RWPE1 (cell line): ENCODE data around the gene DEAF1.

Source experiments
- CTCF ChIA-PET: fragments of 350-600 bp; sonication (Branson Sonifier 250); formaldehyde crosslinking; extraction: SDS; loops from one replicate; lab custom pipeline; 2021; lab: Yijun Ruan, JAX
- POLR2A ChIA-PET: fragments of 400-600 bp; formaldehyde crosslinking; extraction: SDS; loops from one replicate; lab custom pipeline; 2020; ENCODE audit warnings: antibody characterized with exemption; ENCODE audit not compliant: low non-redundant PET; lab: Yijun Ruan, JAX
- DNase-seq: peaks from one replicate; pipeline ENCODE4 v3.0.0; 2012; ENCODE audit warnings: low spot score
- H3K27ac ChIP-seq: fragments of 450-650 bp; 2 replicates; pipeline ENCODE4 v1.5.1; 2017
- CTCF ChIP-seq: fragments of 450-650 bp; conservative IDR thresholded peaks from 2 replicates; pipeline ENCODE4 v1.5.1; 2017; ENCODE audit warnings: low read depth, mild to moderate bottlenecking

DEAF1 gene

GRCh38 chr11:697811-698311 lies 2.8 kb upstream of the DEAF1 start:
- ChIA-PET POLR2A (interaction anchor here (0.6 to 1.7 kb wide), 4 partner anchors 9 to 112 kb away, joined by 3 to 4 read pairs (median 4); partner anchors contain the start of gene RPLP2), CTCF (interaction anchor here (0.6 to 3.5 kb wide), 5 partner anchors 9 to 68 kb away, joined by 3 to 18 read pairs (median 4); no protein-coding TSS in a partner anchor)
- TF ChIP-seq CTCF = no peak
- DNase-seq = no peak
- peak overlapping the region; percentile 97 for H3K27ac ChIP-seq

- ChIA-PET POLR2A (interaction anchor here (0.6 to 1.7 kb wide), 5 partner anchors 10 to 113 kb away, joined by 3 to 4 read pairs (median 4); partner anchors contain the start of gene RPLP2), CTCF (interaction anchor here (0.6 to 3.5 kb wide), 5 partner anchors 26 to 1707 kb away, joined by 4 to 18 read pairs (median 4); no protein-coding TSS in a partner anchor)
- TF ChIP-seq CTCF = no peak
- peak overlapping the region; percentile 97 for H3K27ac ChIP-seq
- DNase-seq = no peak
Observed at GRCh38 chr11:696955-697491, 2.0 kb upstream of the DEAF1 start.

GRCh38 chr11:695538-696248 lies 671 bp upstream of the DEAF1 start, which contains the start of gene TMEM80:
Gene TMEM80 (plus strand): TSS chr11:695816. CDS start chr11:695828, 12 bp downstream.
- H3K27ac ChIP-seq = peak within 1 kb of the TSS; percentile 97
- POLR2A ChIA-PET = interaction anchor here (0.5 to 1.8 kb wide), 2 partner anchors 11 to 32 kb away, joined by 3 to 5 read pairs; no protein-coding TSS in a partner anchor
- no peak for TF ChIP-seq CTCF
- DNase-seq = peak; percentile 89
- CTCF ChIA-PET = interaction anchor here (3.5 kb wide), 1 partner anchor 28 kb away, joined by 18 read pairs; no protein-coding TSS in a partner anchor

GRCh38 chr11:695288-695537 lies 191 bp upstream of the DEAF1 start:
- TF ChIP-seq CTCF = no peak
- no peak for DNase-seq
- H3K27ac ChIP-seq = peak overlapping the region; percentile 97
- ChIA-PET POLR2A (interaction anchor here (1.8 kb wide), 1 partner anchor 12 kb away, joined by 5 read pairs; no protein-coding TSS in a partner anchor), CTCF (interaction anchor here (3.5 kb wide), 1 partner anchor 28 kb away, joined by 18 read pairs; no protein-coding TSS in a partner anchor)

GRCh38 chr11:693887-694562 lies 997 bp downstream of the DEAF1 start:
- DNase-seq = no peak
- ChIA-PET CTCF (interaction anchor here (1.4 to 3.5 kb wide), 2 partner anchors 29 kb away, joined by 7 to 18 read pairs; no protein-coding TSS in a partner anchor), POLR2A (interaction anchor here (0.9 kb wide), 1 partner anchor 12 kb away, joined by 4 read pairs; no protein-coding TSS in a partner anchor)
- no peak for TF ChIP-seq CTCF
- peak overlapping the region; percentile 97 for H3K27ac ChIP-seq
